GM18517 (cell line): ENCODE measurements around the gene CSTF1.
"Not testable (repeated sequence)": the region's sequence is repeated elsewhere in the genome, so short reads cannot be mapped to it uniquely, and the experiment has no call there.

ENCODE experiments used
- ATAC-seq: cut with Tn5 transposase; IDR thresholded peaks from one replicate; pipeline ENCODE4 v1.9.1; 2021; ENCODE audit warnings: mild to moderate bottlenecking, moderate library complexity; ENCODE audit not compliant: unreplicated experiment

The CSTF1 gene

GRCh38 chr20:56403465-56403864 is 11.0 kb downstream of the CSTF1 start:
- no peak for ATAC-seq

DNA sequence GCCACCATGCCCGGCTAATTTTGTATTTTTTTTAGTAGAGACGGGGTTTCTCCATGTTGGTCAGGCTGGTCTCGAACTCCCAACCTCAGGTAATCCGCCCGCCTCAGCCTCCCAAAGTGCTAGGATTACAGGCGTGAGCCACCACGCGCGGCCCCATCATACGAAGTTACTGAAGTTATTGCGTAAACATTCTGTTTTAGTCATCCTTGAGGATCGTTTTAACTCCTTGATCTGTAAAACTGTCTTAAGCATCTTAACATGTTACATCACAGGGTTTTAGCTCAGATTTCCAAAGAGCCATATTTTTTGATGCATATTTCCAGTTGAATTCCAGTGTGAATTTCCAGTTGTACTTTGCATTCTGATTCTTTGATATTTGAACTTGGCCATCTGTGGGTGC is 12.9 kb downstream of the CSTF1 start:
- ATAC-seq: not testable (repeated sequence)

GRCh38 chr20:56406910-56407309 is 14.5 kb downstream of the CSTF1 start:
- no peak for ATAC-seq

- ATAC-seq: no peak
Observed at GRCh38 chr20:56409521-56409920, 17.1 kb downstream of the CSTF1 start.

DNA sequence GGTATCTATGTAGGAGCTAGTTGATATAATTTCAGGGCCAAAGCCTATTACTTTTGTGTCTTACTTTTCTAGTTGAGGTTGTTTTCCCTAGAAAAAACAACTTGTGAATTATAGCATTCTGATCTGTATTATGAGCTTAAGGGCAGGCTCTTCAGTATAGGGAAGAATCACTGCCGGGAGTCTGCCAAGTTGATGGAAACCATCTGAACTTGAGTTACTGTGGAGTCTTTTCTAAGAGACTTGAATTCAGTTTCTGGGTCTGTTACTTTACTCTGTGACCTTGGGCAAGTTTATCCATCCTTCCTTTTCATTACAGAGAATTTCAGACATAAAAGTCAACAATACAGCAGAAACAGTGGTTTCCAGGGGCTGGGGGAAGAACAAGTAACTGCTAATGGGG is 17.5 kb downstream of the CSTF1 start:
- no peak for ATAC-seq

DNA sequence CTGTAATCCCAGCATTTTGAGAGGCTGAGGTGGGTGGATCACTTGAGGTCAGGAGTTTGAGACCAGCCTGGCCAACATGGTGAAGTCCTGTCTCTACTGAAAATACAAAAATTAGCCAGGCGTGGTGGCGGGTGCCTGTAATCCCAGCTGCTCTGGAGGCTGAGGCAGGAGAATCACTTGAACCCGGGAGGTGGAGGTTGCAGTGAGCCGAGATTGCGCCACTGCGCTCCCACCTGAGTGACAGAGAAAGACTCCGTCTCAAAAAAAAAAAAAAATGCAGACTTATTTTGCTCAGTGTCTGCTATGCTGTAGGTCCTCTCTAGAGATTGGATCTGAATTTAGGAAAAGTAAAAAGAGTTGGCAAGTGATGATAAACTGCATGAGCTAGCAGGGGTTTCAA is 18.8 kb downstream of the CSTF1 start:
- not testable (repeated sequence) for ATAC-seq

GRCh38 chr20:56411759-56412472 is 19.5 kb downstream of the CSTF1 start, which contains the start of gene CASS4:
CASS4 (plus strand) TSS chr20:56412260; CDS start chr20:56412459, 199 bp downstream.
- ATAC-seq: no peak

- ATAC-seq: no peak
Observed at GRCh38 chr20:56412473-56412790, 20.0 kb downstream of the CSTF1 start.

- no peak for ATAC-seq
Observed at GRCh38 chr20:56412949-56413348, 20.5 kb downstream of the CSTF1 start.

DNA sequence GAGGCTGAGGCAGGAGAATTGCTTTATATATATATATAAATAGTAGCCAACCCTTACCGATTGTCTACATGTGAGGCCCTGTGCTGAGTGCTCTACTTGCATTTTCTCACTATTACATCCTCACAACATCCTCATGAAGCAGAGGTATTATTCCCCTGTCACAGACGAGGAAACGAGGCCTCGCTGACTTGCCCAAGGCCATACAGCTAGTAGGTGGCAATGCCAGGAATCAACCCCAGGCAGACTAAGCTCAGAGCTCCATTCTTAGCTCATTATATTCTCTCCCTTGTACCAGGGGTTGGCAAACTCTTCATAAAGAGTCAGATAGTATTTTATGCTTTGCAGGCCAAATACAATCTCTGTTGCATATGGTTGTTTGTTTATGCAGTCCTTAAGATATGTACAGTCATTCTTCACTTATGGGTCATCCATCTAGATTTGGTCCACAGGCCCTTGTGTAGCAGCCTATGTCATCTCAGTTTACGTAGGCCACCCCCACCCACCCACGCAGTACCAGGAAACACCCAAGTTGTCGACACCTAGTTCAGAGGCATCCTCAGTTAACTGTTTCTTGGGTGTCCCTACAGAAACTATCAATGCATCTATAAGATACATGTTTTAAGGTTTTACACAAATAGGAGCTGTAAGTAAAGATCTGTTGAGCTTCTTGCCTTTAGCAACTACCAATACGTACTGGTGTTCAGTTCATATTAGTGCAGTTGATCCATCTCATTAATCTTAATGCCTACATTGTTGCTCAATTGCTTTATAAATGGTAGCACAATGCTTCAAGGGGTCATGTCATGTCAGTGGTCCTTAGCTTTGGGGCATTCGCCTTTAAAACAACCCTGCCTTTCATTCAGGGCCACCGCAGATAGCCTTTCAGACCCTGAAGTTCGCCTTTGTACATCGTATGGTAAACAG is 22.7 kb downstream of the CSTF1 start:
- no peak for ATAC-seq

DNA sequence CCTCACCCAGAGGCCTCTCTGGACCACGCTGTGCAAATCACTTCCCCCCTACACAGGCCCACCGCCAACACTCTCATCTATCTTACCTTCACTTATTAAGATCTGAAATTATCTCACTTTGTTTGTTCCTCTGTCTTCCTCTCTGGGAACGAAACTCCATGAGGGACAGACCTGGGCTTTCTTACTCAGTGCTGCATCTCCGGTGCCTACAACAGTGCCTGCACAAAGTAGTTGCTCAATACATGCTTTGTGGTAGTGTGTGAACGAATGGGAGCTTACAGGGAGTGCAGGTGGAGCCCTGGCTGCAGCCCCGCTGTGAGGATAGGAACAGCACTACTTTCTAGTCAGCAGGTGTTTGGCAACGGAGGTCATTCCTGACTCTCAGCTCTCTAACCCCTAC is 25.0 kb downstream of the CSTF1 start:
- no peak for ATAC-seq

DNA sequence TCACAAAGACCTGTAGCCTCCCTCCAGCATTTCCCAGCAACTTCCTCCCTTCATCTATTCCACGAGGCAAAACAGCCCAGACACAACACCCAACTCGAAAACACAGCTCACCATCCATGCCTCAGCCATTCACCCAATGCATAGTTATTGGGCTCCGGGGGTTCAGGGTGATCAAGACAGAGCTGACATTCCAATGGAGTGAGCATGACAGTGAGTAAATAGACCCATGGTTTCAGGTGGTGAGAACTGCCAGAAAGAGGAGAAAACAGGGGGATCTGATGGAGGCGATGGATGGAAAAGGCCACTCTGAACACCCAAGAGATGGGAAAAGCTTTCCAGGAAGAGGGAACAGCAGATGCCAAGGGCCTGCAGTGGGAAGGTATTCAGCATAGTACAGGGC is 25.5 kb downstream of the CSTF1 start:
- no peak for ATAC-seq

DNA sequence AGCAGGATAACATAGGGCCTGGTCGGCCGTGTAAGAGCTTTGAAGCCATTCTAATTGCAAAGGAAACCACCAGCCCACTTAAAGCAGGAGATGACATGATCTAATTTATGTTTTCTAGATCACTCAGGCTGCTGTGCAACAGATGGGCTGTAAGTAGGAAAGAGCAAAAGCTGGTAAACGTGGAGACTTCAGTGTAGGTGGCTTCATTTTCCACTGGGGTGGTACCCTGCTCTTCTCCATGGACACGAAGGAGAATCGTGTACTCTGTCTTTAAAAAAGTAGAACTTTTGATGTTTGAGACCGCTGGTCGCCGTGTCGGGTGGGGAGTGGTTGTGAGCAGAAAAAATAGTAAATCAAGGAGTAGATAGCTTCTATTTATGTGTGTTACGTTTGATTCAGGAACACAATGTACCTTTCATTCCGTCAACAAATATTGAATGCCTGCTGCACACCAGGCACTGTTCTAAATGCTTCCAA is 26.0 kb downstream of the CSTF1 start:
- ATAC-seq: no peak

DNA sequence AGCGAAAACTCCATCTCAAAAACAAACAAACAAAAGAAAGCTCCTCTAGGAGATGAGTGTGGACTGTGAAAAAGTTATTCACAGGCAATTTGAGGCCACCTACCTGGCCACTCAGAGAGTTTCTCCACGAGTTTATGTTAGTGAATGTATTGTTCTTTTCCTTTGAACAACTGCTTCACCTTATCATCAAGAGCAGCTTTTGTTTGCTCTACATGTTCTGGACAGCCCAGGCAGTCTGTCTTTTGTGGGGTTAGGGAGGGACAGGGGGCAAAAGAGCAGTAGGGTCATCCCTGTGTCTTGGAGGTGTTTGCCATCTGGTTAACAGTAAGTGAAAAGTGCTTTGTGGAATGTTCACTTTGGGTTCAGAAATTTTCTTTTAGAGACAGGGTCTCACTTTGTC is 27.6 kb downstream of the CSTF1 start:
- ATAC-seq: no peak

- ATAC-seq: no peak
Observed at GRCh38 chr20:56420940-56421688, 28.7 kb downstream of the CSTF1 start.

DNA sequence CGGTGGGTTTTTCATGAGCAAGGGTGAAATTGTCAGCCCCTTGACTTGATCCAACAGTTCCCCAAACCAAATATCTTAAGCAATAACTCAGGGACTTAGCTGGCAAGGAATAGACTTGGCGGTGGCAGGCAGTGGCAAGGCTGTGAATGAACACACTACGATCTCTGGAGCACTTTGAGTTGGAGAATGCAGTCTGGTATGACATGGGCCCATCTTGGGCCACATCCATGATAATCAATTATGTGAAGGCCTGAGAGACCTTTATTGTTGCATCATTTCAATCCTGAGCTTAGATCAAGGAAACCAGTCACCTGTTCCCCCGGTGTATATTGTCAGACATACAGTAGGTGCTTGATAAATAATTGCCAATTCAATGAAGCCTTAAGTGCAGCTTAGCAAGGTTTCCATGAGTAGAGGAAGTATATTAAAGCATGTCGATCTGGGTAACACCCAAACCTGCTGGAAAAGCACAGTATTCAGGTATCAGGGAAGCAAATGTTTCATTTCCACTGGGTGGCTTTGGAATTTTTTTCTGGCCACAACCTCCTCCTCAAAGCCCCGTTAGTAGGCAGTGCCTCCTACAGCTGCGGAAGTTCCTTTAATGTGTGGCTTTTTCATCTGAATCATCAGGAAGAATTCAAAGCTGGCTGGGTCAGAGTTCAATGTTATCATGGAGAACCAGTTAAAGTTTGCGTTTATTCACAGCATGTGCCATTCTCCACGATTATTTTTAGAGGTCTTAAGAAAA is 29.8 kb downstream of the CSTF1 start:
- no peak for ATAC-seq

DNA sequence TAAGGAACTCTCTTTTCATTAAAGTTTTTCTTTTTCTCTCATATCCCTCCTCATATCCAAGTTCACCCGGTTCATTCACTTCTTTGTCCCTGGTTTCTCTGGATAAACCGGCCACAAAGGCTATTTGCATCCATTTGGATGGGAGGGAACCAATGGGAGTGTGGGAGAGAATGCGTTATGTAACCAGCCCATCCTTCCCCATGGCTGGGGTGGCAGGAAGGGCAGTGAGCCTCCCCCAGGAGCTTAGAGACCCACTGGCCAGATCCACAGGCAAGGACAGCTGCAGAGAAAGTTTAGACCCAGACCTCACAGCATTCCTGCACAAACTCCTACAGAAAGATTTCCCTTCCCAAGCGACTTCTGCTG is 30.4 kb downstream of the CSTF1 start:
- ATAC-seq: no peak

DNA sequence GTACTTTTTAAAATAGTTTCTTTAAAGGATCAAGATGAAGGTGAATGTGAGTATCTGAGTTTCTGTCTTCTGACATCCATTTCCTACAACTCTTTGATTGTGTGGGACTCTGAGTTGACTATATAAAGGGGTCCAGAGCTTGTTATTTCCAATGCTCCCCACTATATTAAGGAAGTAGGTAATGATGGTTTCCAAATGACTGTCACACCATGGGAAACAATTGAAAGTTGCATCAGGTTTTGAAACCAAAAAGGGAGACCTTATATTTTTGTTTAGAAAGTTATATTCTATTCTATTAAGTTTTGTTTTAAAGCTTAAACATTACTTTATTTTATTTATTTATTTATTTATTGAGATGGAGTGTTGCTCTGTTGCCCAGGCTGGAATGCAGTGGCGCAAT is 30.8 kb downstream of the CSTF1 start:
- ATAC-seq: no peak

GRCh38 chr20:56423886-56424285 is 31.4 kb downstream of the CSTF1 start:
- ATAC-seq: no peak

DNA sequence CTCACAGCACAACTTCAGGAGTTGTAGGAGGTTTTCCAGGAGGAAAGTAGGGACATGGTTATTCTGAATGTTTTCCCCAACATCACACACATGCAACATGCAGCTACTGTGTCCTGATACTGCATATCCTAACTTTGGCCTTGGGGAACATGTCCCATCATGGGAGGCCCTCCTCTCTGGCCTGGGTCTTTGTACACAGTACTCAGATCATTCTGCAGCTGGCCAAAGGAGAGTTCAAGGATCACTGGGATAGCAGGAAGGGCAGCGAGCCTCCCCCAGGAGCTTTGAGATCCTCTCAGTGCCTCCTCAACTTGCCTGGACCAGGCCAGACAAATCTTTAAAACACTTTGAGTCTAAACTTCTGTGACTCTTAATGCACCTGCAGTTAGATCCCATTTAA is 32.5 kb downstream of the CSTF1 start:
- ATAC-seq: no peak

DNA sequence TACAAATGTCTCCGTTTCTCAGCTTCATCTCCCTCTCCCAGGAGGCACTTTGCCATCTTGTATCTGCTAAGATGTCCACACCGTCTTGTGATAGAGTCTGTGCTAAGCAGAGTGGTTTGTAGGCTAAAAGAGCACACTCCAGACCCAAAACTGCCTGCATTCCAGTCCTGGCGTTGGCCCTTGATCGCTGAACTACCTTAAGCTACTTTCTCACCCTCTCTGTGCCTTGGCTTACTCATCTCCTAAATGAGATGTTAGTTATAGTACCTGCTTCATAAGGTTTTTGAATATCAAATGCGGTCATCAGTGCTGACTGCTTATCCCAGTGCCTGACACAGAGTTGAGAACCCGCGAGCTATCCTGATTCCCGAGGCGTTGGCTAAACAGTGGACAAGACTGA is 33.6 kb downstream of the CSTF1 start:
- ATAC-seq: no peak
